ENCODE results near the gene PI4KB. TPM values are rescaled to one million over a fixed set of nuclear protein-coding genes. Genes with fewer than 3 reads are reported as not detected.
"Not testable (repeated sequence)": the region's sequence is repeated elsewhere in the genome, so short reads cannot be mapped to it uniquely, and the experiment has no call there.

Gene PI4KB
- total RNA-seq, 1 experiment from 2014 or later: 52.2 TPM

GRCh38 chr1:151281225-151281968, 45.8 kb downstream of the PI4KB start:
- DNase-seq (ENCODE audit: low read depth): peak; percentile 98

- no peak for DNase-seq (ENCODE audit: low read depth)
These were observed 50.0 kb downstream of the PI4KB start for GRCh38 chr1:151277249-151277648.

GRCh38 chr1:151275341-151275740, 51.9 kb downstream of the PI4KB start:
- not testable (repeated sequence) for DNase-seq (ENCODE audit: low read depth)

- DNase-seq (ENCODE audit: low read depth): no peak
These were observed 53.2 kb downstream of the PI4KB start for GRCh38 chr1:151273924-151274466.

GRCh38 chr1:151267760-151268159, 59.5 kb downstream of the PI4KB start:
- DNase-seq (ENCODE audit: low read depth): no peak

- no peak for DNase-seq (ENCODE audit: low read depth)
These were observed 60.4 kb downstream of the PI4KB start for GRCh38 chr1:151266821-151267220.

GRCh38 chr1:151266315-151266714, 60.9 kb downstream of the PI4KB start:
- no peak for DNase-seq (ENCODE audit: low read depth)

GRCh38 chr1:151265446-151266236, 61.6 kb downstream of the PI4KB start:
- no peak for DNase-seq (ENCODE audit: low read depth)

- no peak for DNase-seq (ENCODE audit: low read depth)
These were observed 67.9 kb downstream of the PI4KB start for GRCh38 chr1:151259351-151259750.

- no peak for DNase-seq (ENCODE audit: low read depth)
These were observed 71.8 kb downstream of the PI4KB start for GRCh38 chr1:151255381-151255780.

- peak; percentile 97 for DNase-seq (ENCODE audit: low read depth)
These were observed 72.7 kb downstream of the PI4KB start, which contains the start of gene PSMD4 for GRCh38 chr1:151254217-151255213. TSS of gene PSMD4 (plus strand) at chr1:151254734. CDS start at chr1:151254783, 49 bp downstream.

- DNase-seq (ENCODE audit: low read depth): peak; percentile 81
These were observed 75.4 kb downstream of the PI4KB start for GRCh38 chr1:151251656-151252470.

GRCh38 chr1:151246786-151247185, 80.4 kb downstream of the PI4KB start:
- DNase-seq (ENCODE audit: low read depth): no peak

GRCh38 chr1:151243683-151244216, 83.5 kb downstream of the PI4KB start:
- DNase-seq (ENCODE audit: low read depth): no peak

- DNase-seq (ENCODE audit: low read depth): no peak
These were observed 84.8 kb downstream of the PI4KB start for GRCh38 chr1:151242442-151242841.

Other genes starting within 250 kb of the PI4KB start
- 0.12 and 0.79 TPM in 2 replicates for gene SEMA6C, start 180.8 kb downstream of the PI4KB start, total RNA-seq (2014; rRNA removed; shearing (Covaris generic))
- not detected in 2 replicates for gene TNFAIP8L2, start 170.8 kb downstream of the PI4KB start, total RNA-seq (2014; rRNA removed; shearing (Covaris generic))
- gene LYSMD1, start 161.5 kb downstream of the PI4KB start, total RNA-seq (2014; rRNA removed; shearing (Covaris generic)): 7.6 and 9.7 TPM in 2 replicates
- gene SCNM1, start 161.3 kb downstream of the PI4KB start, total RNA-seq (2014; rRNA removed; shearing (Covaris generic)): 82.1 and 92.2 TPM in 2 replicates
- gene TMOD4, start 151.4 kb downstream of the PI4KB start, total RNA-seq (2014; rRNA removed; shearing (Covaris generic)): not detected in 2 replicates
- 76.6 and 84.3 TPM in 2 replicates for gene VPS72, start 137.2 kb downstream of the PI4KB start, total RNA-seq (2014; rRNA removed; shearing (Covaris generic))
- 78.6 and 82.6 TPM in 2 replicates for gene PIP5K1A, start 128.9 kb downstream of the PI4KB start, total RNA-seq (2014; rRNA removed; shearing (Covaris generic))
- gene PSMD4, start 72.7 kb downstream of the PI4KB start, total RNA-seq (2014; rRNA removed; shearing (Covaris generic)): 285 and 291 TPM in 2 replicates
- 14.3 and 27.3 TPM in 2 replicates for gene ZNF687, start 45.1 kb downstream of the PI4KB start, total RNA-seq (2014; rRNA removed; shearing (Covaris generic))
- gene RFX5, start 19.8 kb upstream of the PI4KB start, total RNA-seq (2014; rRNA removed; shearing (Covaris generic)): 57.6 and 67.2 TPM in 2 replicates
- 2.6 and 4.5 TPM in 2 replicates for gene SELENBP1, start 45.3 kb upstream of the PI4KB start, total RNA-seq (2014; rRNA removed; shearing (Covaris generic))
- gene PSMB4, start 72.2 kb upstream of the PI4KB start, total RNA-seq (2014; rRNA removed; shearing (Covaris generic)): 503 and 619 TPM in 2 replicates
- 14.2 and 21.6 TPM in 2 replicates for gene POGZ, start 132.1 kb upstream of the PI4KB start, total RNA-seq (2014; rRNA removed; shearing (Covaris generic))
- 0.52 and 1.5 TPM in 2 replicates for gene CGN, start 184.0 kb upstream of the PI4KB start, total RNA-seq (2014; rRNA removed; shearing (Covaris generic))
- 13.2 and 21.1 TPM in 2 replicates for gene TUFT1, start 212.9 kb upstream of the PI4KB start, total RNA-seq (2014; rRNA removed; shearing (Covaris generic))